Mucosa of descending colon (tissue), 3 donors: Measurements from ENCODE around the gene PTPMT1. TPM values are rescaled to one million over a fixed set of nuclear protein-coding genes. Genes with fewer than 3 reads are reported as not detected.

ENCODE experiments used
- ATAC-seq: fragments of 200-7000 bp; cut with Tn5 transposase; one replicate; pipeline ENCODE4 v1.9.1; 2020; ENCODE audit warnings: mild to moderate bottlenecking, moderate library complexity
- DNase-seq, 3 donors: peaks; one replicate each; pipeline ENCODE4 v3.0.0-alpha.2; 2020
- H3K36me3 ChIP-seq: fragments of 200-600 bp; one replicate; pipeline ENCODE4 v1.8.0; 2021; ENCODE audit warnings: low read depth, mild to moderate bottlenecking
- H3K4me1 ChIP-seq: fragments of 200-600 bp; one replicate; pipeline ENCODE4 v1.8.0; 2021; ENCODE audit warnings: low read depth, mild to moderate bottlenecking
- H3K4me3 ChIP-seq: fragments of 200-600 bp; one replicate; pipeline ENCODE4 v1.8.0; 2021; ENCODE audit warnings: mild to moderate bottlenecking
- H3K9me3 ChIP-seq: fragments of 200-600 bp; one replicate; pipeline ENCODE4 v1.8.0; 2021; ENCODE audit warnings: mild to moderate bottlenecking
- intact Hi-C, 2 donors: fragments of 100-400 bp; cut with DNase I in 1 of 2; cut with micrococcal nuclease in 1 of 2; formaldehyde crosslinking; loops; one replicate each; pipeline versions ENCODE4 v1.11.0 to v1.11.1; 2022; cut with DNase I, micrococcal nuclease
- total RNA-seq, 3 donors: library from RNA; stranded (reverse); fragmentation: NEBNext Ultra II Directional in 2 of 3; extraction: Animal tissue kit (Norgen Biotek cat#: 25700) in 2 of 3; gene quantifications; one replicate each; pipeline versions ENCODE4 v1.2.1 to v1.2.4, GENCODE V29; 2021 to 2023
- TF ChIP-seq, protein P1 (sequence below): fragments of 200-600 bp; IDR thresholded peaks from one replicate; pipeline ENCODE4 v1.8.0; 2022; ENCODE audit warnings: antibody characterized with exemption, mild to moderate bottlenecking
- donor health status: DM: no; HTN: no; CAD: no; lungs with moderate emphysema.
- donor health status: DM: no; HTN: no; CAD: no.
- donor health status: DM: no; HTN: yes; CAD: no.

Gene PTPMT1
- total RNA-seq, 3 donors from 2014 or later: 20.8 to 36.1 (median 27.1) TPM

DNA sequence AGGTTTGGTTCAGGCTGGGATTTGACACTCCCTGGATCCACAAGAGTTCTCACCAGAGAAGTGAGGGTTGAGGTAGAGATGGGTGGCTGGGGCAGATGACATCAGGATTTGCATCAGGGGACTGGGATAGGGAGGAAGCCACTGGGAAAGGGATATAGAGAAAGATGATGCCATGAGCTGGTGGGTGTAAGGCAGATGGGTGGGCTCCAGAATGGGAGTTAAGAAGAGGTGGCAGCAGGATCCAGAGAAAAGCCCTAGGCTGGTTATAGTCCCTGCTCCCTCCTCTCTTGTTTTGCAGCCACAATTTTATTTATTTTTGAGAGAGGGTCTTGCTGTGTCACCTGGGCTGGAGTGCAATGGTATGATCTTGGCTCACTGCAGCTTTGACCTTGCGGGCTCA is 30.6 kb downstream of the PTPMT1 start:
- Histone ChIP-seq H3K9me3 (no peaks in the 10 kb centered on the region), H3K36me3 (no peaks in the 10 kb centered on the region), H3K4me3 (no peak overlapping the region), H3K4me1 (peaks cover 7% of the 10 kb centered on the region)
- intact Hi-C loops: no loop called here
- TF ChIP-seq, protein P1, sequence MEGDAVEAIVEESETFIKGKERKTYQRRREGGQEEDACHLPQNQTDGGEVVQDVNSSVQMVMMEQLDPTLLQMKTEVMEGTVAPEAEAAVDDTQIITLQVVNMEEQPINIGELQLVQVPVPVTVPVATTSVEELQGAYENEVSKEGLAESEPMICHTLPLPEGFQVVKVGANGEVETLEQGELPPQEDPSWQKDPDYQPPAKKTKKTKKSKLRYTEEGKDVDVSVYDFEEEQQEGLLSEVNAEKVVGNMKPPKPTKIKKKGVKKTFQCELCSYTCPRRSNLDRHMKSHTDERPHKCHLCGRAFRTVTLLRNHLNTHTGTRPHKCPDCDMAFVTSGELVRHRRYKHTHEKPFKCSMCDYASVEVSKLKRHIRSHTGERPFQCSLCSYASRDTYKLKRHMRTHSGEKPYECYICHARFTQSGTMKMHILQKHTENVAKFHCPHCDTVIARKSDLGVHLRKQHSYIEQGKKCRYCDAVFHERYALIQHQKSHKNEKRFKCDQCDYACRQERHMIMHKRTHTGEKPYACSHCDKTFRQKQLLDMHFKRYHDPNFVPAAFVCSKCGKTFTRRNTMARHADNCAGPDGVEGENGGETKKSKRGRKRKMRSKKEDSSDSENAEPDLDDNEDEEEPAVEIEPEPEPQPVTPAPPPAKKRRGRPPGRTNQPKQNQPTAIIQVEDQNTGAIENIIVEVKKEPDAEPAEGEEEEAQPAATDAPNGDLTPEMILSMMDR: no peak
- no peak for ATAC-seq
- no peak for DNase-seq

DNA sequence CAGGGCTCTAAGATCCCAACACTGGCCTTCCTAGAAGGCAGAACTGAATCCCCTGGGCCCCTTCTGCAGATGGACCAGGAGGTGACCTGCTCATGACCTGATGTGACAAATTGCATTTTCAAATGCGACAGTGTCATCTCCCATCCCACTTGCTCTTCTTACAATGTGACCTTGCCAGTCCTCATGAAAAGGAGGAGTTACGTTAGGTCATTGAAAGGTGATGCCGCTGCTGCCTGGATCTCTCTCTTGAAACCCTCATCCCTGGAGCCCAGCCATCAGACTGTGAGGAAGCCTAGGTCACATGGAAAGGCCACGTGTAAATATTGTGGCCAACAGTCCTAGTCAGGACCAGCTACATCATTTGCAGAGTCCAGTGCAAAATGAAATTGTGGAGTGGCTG is 34.5 kb downstream of the PTPMT1 start:
- TF ChIP-seq, protein P1: no peak
- no peak for ATAC-seq

DNA sequence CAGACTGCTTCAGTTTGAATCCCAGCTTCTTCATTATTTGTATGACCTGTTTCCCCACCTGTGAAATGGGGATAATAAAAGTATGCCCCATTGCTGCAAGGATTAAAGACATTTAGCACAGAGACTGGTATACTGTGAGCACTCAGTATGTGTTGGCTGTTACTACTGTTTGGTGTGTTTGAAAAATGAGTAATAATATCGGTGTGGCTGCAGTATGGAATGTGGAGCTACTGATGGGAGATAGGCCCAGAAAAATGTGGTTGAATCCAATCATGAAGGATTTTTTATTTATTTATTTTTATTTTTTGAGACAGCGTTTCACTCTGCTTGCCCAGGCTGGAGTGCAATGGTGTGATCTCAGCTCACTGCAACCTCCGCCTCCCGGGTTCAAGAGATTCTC is 37.9 kb downstream of the PTPMT1 start:
- Histone ChIP-seq H3K4me3 (no peak overlapping the region), H3K9me3 (no peaks in the 10 kb centered on the region), H3K4me1 (no peaks in the 10 kb centered on the region), H3K36me3 (no peaks in the 10 kb centered on the region)
- DNase-seq (no peak), ATAC-seq (no peak)
- intact Hi-C loops: no loop called here
- TF ChIP-seq, protein P1: no peak

More for the DNA sequence above, 34.5 kb downstream of the PTPMT1 start:
- Histone ChIP-seq H3K4me1 (no peaks in the 10 kb centered on the region), H3K36me3 (no peaks in the 10 kb centered on the region), H3K4me3 (no peak overlapping the region), H3K9me3 (no peaks in the 10 kb centered on the region)
- intact Hi-C loops: no loop called here
- no peak for DNase-seq

DNA sequence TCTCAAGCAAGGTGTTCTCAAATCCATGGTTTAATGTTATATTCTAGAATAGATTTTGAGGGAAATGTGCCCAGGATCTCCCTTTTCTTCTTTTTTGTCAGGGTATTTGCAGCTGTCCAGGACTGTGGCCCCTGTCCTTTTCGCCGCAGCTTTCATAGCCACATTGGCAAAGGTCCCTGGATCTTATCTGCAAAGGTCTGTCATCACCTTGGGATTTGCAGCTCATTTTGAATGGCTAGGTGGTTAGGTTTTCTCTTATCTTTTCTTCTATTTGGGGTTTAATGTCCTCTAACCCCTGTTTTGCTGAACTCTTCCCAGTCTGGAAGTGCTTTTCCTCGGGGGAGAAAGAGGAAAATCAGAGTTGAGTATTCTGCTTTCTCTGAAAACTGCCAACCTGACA is 40.5 kb downstream of the PTPMT1 start:
- H3K36me3 ChIP-seq: no peaks in the 10 kb centered on the region
- no peaks in the 10 kb centered on the region for H3K4me1 ChIP-seq
- no peaks in the 10 kb centered on the region for H3K9me3 ChIP-seq
- DNase-seq (no peak), ATAC-seq (no peak)
- TF ChIP-seq, protein P1: no peak
- no peak overlapping the region for H3K4me3 ChIP-seq
- intact Hi-C loops: no loop called here

DNA sequence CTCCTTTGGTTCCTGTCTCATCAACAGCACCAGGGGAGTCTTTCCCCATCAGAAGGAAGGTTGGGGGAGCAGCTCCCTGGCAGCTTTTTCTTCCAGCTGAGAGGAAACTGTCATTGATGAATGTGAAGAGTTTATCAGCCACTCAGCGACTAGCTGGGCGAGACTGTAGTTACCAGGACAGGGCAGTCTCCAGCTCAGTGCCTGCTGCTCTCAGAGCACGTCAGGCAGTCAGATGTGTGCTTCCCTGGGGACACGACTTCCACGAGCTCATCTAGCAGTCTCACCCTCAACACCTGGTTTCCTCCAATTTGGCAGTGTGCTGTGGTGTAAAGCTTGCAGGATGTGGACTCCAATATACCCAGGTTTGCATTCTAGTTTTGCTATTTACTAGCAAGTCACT is 41.3 kb downstream of the PTPMT1 start:
- ATAC-seq: no peak
- no peaks in the 10 kb centered on the region for H3K9me3 ChIP-seq
- H3K4me1 ChIP-seq: no peaks in the 10 kb centered on the region
- DNase-seq: no peak
- intact Hi-C loops: no loop called here
- H3K36me3 ChIP-seq: no peaks in the 10 kb centered on the region
- no peak overlapping the region for H3K4me3 ChIP-seq
- TF ChIP-seq, protein P1: no peak

DNA sequence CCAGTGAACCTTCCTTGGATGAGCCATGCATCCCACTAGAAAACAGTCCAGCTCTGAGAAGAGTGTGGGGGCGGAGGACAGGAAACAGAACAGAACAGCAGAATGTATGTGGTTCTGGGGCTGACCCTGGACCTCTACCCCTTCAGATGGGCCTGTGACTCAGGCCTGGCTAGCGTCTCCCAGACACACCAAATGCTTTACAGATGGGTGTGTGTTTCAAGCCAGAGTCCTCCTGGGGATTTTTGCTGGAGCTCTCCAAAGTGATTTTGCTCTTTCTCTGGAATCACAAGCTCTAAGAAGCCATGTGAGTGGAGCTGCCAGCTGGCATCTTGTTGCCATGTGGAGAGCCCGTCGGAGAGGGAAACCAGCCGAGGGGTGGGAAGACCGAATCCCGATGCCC is 42.0 kb downstream of the PTPMT1 start:
- Histone ChIP-seq H3K4me3 (no peak overlapping the region), H3K36me3 (no peaks in the 10 kb centered on the region), H3K9me3 (no peaks in the 10 kb centered on the region), H3K4me1 (no peaks in the 10 kb centered on the region)
- TF ChIP-seq, protein P1: no peak
- intact Hi-C loops: no loop called here
- no peak for DNase-seq
- ATAC-seq: no peak
